Smooth muscle cell (in vitro differentiated cells): ENCODE measurements around the gene SLC24A2. TPM values are rescaled to one million over a fixed set of nuclear protein-coding genes. Genes with fewer than 3 reads are reported as not detected.

Experiments used
- DNase-seq: peaks from one replicate; lab custom pipeline; 2025; ENCODE audit not compliant: unreplicated experiment; lab: John Stamatoyannopoulos, UW
- H2AFZ ChIP-seq: fragments of 200-600 bp; sonication (generic); 2 replicates; pipeline ENCODE4 v1.6.0; 2016; ENCODE audit warnings: antibody characterized with exemption, low read depth, mild to moderate bottlenecking
- H3F3A ChIP-seq: fragments of 200-600 bp; sonication (generic); 2 replicates; pipeline ENCODE4 v1.6.0; 2017; ENCODE audit warnings: antibody characterized with exemption, low read depth
- H3K27ac ChIP-seq: fragments of 200-600 bp; sonication (generic); 2 replicates; pipeline ENCODE4 v1.5.1; 2016; ENCODE audit warnings: low read depth, mild to moderate bottlenecking
- H3K27me3 ChIP-seq: fragments of 200-600 bp; sonication (generic); 2 replicates; pipeline ENCODE4 v1.6.1; 2016; ENCODE audit warnings: low read depth, mild to moderate bottlenecking
- H3K36me3 ChIP-seq: fragments of 200-600 bp; sonication (generic); 2 replicates; pipeline ENCODE4 v1.5.1; 2016; ENCODE audit warnings: low read depth
- H3K4me1 ChIP-seq: fragments of 200-600 bp; sonication (generic); 2 replicates; pipeline ENCODE4 v1.5.1; 2016; ENCODE audit warnings: low read depth
- H3K4me2 ChIP-seq: fragments of 200-600 bp; sonication (generic); 2 replicates; pipeline ENCODE4 v1.6.0; 2016; ENCODE audit warnings: mild to moderate bottlenecking
- H3K4me3 ChIP-seq: fragments of 200-600 bp; sonication (generic); 2 replicates; pipeline ENCODE4 v1.5.1; 2016; ENCODE audit warnings: mild to moderate bottlenecking
- H3K79me2 ChIP-seq: fragments of 200-600 bp; sonication (generic); 2 replicates; pipeline ENCODE4 v1.6.0; 2016; ENCODE audit warnings: low read depth, mild to moderate bottlenecking
- H3K9ac ChIP-seq: fragments of 200-600 bp; sonication (generic); 2 replicates; pipeline ENCODE4 v1.6.0; 2016; ENCODE audit warnings: low read depth
- H3K9me3 ChIP-seq: fragments of 200-600 bp; sonication (generic); replicated peaks from 2 replicates; pipeline ENCODE4 v1.5.1; 2016; ENCODE audit warnings: low read depth
- H4K20me1 ChIP-seq: fragments of 200-600 bp; sonication (generic); 2 replicates; pipeline ENCODE4 v1.6.0; 2016; ENCODE audit warnings: low read depth
- WGBS: methylation state at CpG from one replicate; pipeline ENCODE4 v1.1.7; 2016; ENCODE audit warnings: low lambda C conversion rate; 5-methylcytosine and 5-hydroxymethylcytosine counted together
- polyA plus RNA-seq: library from polyadenylated mRNA; unstranded; fragments of >200 nt; fragmentation: Nextera tagmentation; extraction: Ambion mirVana; gene quantifications from 2 replicates; pipeline ENCODE4 v1.2.1, GENCODE V29; 2016
- total RNA-seq: library from RNA; depleted of rRNA; stranded (reverse); fragments of >200 nt; gene quantifications from 2 replicates; pipeline ENCODE4 v1.2.3, GENCODE V29; 2014
- TF ChIP-seq, protein P1 (sequence below): fragments of 200-600 bp; sonication (generic); IDR thresholded peaks from 2 replicates; pipeline ENCODE4 v1.5.1; 2017; ENCODE audit warnings: borderline replicate concordance, mild to moderate bottlenecking, antibody characterized with exemption; ENCODE audit not compliant: insufficient read depth, poor library complexity, severe bottlenecking

Gene SLC24A2
- total and polyA plus RNA-seq, 2 experiments from 2014 or later, result 0.25 to 0.58 TPM

DNA sequence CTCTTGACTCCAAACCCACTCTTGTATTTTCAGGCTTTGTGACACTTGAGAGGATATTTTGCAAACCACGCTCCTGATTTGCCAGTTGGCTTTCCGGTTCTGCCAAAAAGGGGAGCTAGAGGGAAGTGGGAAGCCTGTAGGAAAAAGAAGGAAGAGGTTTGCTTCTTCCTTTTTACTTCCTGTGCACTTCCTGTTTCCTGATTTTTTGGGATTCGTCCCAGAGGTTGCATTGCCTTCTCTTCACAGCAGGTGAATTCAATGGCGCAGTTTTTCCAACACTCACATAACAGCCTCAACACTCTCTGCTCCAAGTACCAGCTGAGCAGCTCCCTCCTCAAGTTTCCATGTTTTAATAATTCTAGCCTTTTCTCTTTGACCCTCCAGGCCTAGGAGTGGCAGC, 47.7 kb downstream of the SLC24A2 start:
- H2AFZ ChIP-seq, result no peak overlapping the region
- no peaks in the 10 kb centered on the region for H3K27me3 ChIP-seq
- H3K27ac ChIP-seq, result no peak overlapping the region
- DNase-seq, result no peak
- WGBS, result 80% methylated on average over 4 of the region's 4 CpGs
- no peaks in the 10 kb centered on the region for H3F3A ChIP-seq
- H4K20me1 ChIP-seq, result no peaks in the 10 kb centered on the region
- H3K4me3 ChIP-seq, result no peak overlapping the region
- no peaks in the 10 kb centered on the region for H3K79me2 ChIP-seq
- TF ChIP-seq, protein P1, sequence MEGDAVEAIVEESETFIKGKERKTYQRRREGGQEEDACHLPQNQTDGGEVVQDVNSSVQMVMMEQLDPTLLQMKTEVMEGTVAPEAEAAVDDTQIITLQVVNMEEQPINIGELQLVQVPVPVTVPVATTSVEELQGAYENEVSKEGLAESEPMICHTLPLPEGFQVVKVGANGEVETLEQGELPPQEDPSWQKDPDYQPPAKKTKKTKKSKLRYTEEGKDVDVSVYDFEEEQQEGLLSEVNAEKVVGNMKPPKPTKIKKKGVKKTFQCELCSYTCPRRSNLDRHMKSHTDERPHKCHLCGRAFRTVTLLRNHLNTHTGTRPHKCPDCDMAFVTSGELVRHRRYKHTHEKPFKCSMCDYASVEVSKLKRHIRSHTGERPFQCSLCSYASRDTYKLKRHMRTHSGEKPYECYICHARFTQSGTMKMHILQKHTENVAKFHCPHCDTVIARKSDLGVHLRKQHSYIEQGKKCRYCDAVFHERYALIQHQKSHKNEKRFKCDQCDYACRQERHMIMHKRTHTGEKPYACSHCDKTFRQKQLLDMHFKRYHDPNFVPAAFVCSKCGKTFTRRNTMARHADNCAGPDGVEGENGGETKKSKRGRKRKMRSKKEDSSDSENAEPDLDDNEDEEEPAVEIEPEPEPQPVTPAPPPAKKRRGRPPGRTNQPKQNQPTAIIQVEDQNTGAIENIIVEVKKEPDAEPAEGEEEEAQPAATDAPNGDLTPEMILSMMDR, result no peak
- no peak overlapping the region for H3K9ac ChIP-seq
- no peak overlapping the region for H3K4me2 ChIP-seq
- no peaks in the 10 kb centered on the region for H3K36me3 ChIP-seq
- no peaks in the 10 kb centered on the region for H3K4me1 ChIP-seq
- H3K9me3 ChIP-seq, result no peaks in the 10 kb centered on the region
